ENCODE measurements around the gene ARHGEF17. TPM values are rescaled to one million over a fixed set of nuclear protein-coding genes. Genes with fewer than 3 reads are reported as not detected.
A peak's percentile ranks its signal among the peaks of the same experiment; 100 is the strongest.

Gene ARHGEF17
- total and polyA plus RNA-seq, 2 of the 13 experiments (the other 11 are each of a cell fraction or from before 2014, with no cell fraction given), result 10.7 to 28.8 TPM

GRCh38 chr11:73400293-73400692 lies 92.2 kb downstream of the ARHGEF17 start:
- H3K4me1 ChIP-seq (ENCODE audit: insufficient read depth, low read length), result peaks cover 8% of the 10 kb centered on the region
- H3K36me3 ChIP-seq (replicated peaks in 1 of 2; ENCODE audit: control insufficient read depth in 1 of 2, insufficient read depth in 2 of 2, low read length in 2 of 2), result peaks cover 5% of the 10 kb centered on the region in 2 experiments; a peak in 4 of 5 replicates
- H3K4me2 ChIP-seq (ENCODE audit: low read depth, low read length), result no peak overlapping the region
- H3K9me3 ChIP-seq (ENCODE audit: low read length), result no peaks in the 10 kb centered on the region
- in situ Hi-C loops (cut with HindIII; ENCODE audit: extremely low pct_ligation_motif_present, low pct_unique_long_range_greater_than_20kb), result loop anchor here (5.0 to 10.0 kb wide), 2 partner anchors 225 to 262 kb away; no protein-coding TSS in a partner anchor
- no peaks in the 10 kb centered on the region for H4K20me1 ChIP-seq (ENCODE audit: insufficient read depth, low read length)
- H3K27ac ChIP-seq (ENCODE audit: extremely low read length, insufficient read depth, low read length), result no peak overlapping the region
- no peaks in the 10 kb centered on the region for H3K79me2 ChIP-seq (ENCODE audit: insufficient read depth, low read length)
- ATAC-seq, result no peak
- H3K27me3 ChIP-seq (ENCODE audit: control insufficient read depth in 1 of 2, insufficient read depth in 2 of 2, low read length in 2 of 2), result no peaks in the 10 kb centered on the region
- no peak overlapping the region for H2AFZ ChIP-seq (ENCODE audit: low read length)
- H3K4me3 ChIP-seq (replicated peaks in 1 of 3; ENCODE audit: insufficient read depth in 1 of 3, low read depth in 2 of 3, low read length in 3 of 3), result no peak overlapping the region
- WGBS (ENCODE audit: low lambda C conversion rate), result 88% methylated on average over 5 of the region's 6 CpGs
- no peak for FAIRE-seq
- CTCF ChIA-PET (ENCODE audit: low intra/inter-chr PET ratio, low total read pairs), result no interaction called here
- no peak for DNase-seq (ENCODE audit: low spot score)
- BruUV-seq (replicated peaks), result no TSS peak
- POLR2A ChIA-PET, result interaction anchor here (0.6 kb wide), 1 partner anchor 385 kb away, joined by 3 read pairs; no protein-coding TSS in a partner anchor
- H3K9ac ChIP-seq (ENCODE audit: insufficient read depth, low read depth, low read length), result no peak overlapping the region
- intact Hi-C loops (cut with micrococcal nuclease; ENCODE audit: unreplicated experiment), result loop anchor here (5.0 to 10.0 kb wide), 2 partner anchors 225 to 532 kb away; no protein-coding TSS in a partner anchor
- no peak for TF ChIP-seq TCF12 (IDR thresholded peaks at IDR 0.05)
- no peak for TF ChIP-seq TCF12 (CRISPR knock-in tag; IDR thresholded peaks at IDR 0.05)
- TF ChIP-seq NFIB (CRISPR knock-in tag; IDR thresholded peaks at IDR 0.05; ENCODE audit: borderline replicate concordance), result no peak

DNA sequence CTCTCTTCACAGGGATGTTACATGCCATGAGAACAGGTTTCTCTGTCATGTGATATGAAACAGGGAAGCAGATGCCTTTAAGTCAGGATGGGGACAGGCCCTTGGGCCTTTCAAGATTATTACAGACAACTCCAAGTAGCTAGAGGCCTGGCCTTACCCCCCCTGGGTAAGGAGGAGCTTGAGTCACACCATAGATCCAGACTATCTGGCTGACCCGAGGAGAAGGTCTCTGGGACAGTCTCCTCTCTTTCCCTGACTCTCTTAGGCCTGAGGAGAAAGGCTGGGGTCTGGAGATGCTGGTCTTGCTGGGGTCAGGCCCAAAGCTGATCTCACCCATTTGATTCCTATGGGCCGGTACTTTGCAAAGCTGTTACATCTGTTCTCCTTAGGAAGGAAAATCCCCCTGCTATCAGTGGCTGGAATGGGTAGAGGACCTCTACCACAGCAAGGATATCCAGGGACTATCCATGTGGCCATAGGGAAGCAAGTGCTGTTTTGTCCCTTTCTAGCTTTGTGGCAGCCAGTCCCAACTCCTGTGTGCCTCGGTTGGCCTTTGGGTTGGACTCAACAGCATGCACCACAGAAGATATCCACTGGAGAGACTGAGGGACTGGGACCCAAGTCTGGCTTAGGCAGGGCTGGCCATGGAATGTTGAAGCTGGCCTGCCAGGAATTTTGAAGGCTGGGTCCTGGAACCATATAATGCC lies 93.3 kb downstream of the ARHGEF17 start:
- FAIRE-seq (no peak), DNase-seq (ENCODE audit: low spot score) (no peak), ATAC-seq (no peak)
- Histone ChIP-seq H3K36me3 (replicated peaks in 1 of 2; ENCODE audit: control insufficient read depth in 1 of 2, insufficient read depth in 2 of 2, low read length in 2 of 2) (peaks cover 3 to 4% of the 10 kb centered on the region in 2 experiments; a peak in 3 of 5 replicates), H3K4me3 (replicated peaks in 1 of 3; ENCODE audit: insufficient read depth in 1 of 3, low read depth in 2 of 3, low read length in 3 of 3) (no peak overlapping the region), H3K9ac (ENCODE audit: insufficient read depth, low read depth, low read length) (no peak overlapping the region), H3K27ac (ENCODE audit: extremely low read length, insufficient read depth, low read length) (no peak overlapping the region), H3K9me3 (ENCODE audit: low read length) (no peaks in the 10 kb centered on the region), H2AFZ (ENCODE audit: low read length) (no peak overlapping the region), H3K4me1 (ENCODE audit: insufficient read depth, low read length) (peaks cover 8% of the 10 kb centered on the region), H3K27me3 (ENCODE audit: control insufficient read depth in 1 of 2, insufficient read depth in 2 of 2, low read length in 2 of 2) (no peaks in the 10 kb centered on the region), H3K4me2 (ENCODE audit: low read depth, low read length) (no peak overlapping the region), H3K79me2 (ENCODE audit: insufficient read depth, low read length) (no peaks in the 10 kb centered on the region), H4K20me1 (ENCODE audit: insufficient read depth, low read length) (no peaks in the 10 kb centered on the region)
- CTCF ChIA-PET (ENCODE audit: low intra/inter-chr PET ratio, low total read pairs), result no interaction called here
- in situ Hi-C loops (cut with HindIII; ENCODE audit: extremely low pct_ligation_motif_present, low pct_unique_long_range_greater_than_20kb), result loop anchor here (5.0 to 10.0 kb wide), 2 partner anchors 223 to 261 kb away; no protein-coding TSS in a partner anchor
- intact Hi-C loops (cut with micrococcal nuclease; ENCODE audit: unreplicated experiment), result loop anchor here (5.0 to 10.0 kb wide), 2 partner anchors 223 to 531 kb away; no protein-coding TSS in a partner anchor
- POLR2A ChIA-PET, result no interaction called here
- WGBS (ENCODE audit: low lambda C conversion rate), result 83% methylated on average over 3 of the region's 3 CpGs
- BruUV-seq (replicated peaks), result no TSS peak
- TF ChIP-seq TEAD3 (CRISPR knock-in tag; optimal IDR thresholded peaks at IDR 0.05; ENCODE audit: borderline replicate concordance) (no peak), RBM22 (optimal IDR thresholded peaks at IDR 0.05; ENCODE audit: low read length) (peak; percentile 49)

Measured in HepG2 (cell line).